ENCODE measurements around the gene B4GALT7.
A peak's percentile ranks its signal among the peaks of the same experiment; 100 is the strongest.
"Not testable (repeated sequence)": the region's sequence is repeated elsewhere in the genome, so short reads cannot be mapped to it uniquely, and the experiment has no call there.

The B4GALT7 gene

GRCh38 chr5:177599731-177600507 is at the start of gene B4GALT7:
Gene B4GALT7 (plus strand): TSS chr5:177600132. CDS start chr5:177600211, 79 bp downstream.
- H3K4me3 ChIP-seq (ENCODE audit: low read depth in 1 of 2, low read length in 2 of 2): peak within 1 kb of the TSS; percentile 77 to 86
- no peaks in the 10 kb centered on the region for H3K9me3 ChIP-seq (ENCODE audit: control insufficient read depth in 1 of 2, low read length in 2 of 2)
- H3K27ac ChIP-seq (ENCODE audit: low read depth, low read length): peak within 1 kb of the TSS; percentile 50
- H3K4me1 ChIP-seq (ENCODE audit: control insufficient read depth in 1 of 2, insufficient read depth in 2 of 2, low read length in 2 of 2): peaks cover 15 to 23% of the 10 kb centered on the region in 2 donors
- H3K9ac ChIP-seq (ENCODE audit: low read depth in 1 of 2, low read length in 2 of 2): peak within 1 kb of the TSS; percentile 71 to 89
- H3K36me3 ChIP-seq (ENCODE audit: control insufficient read depth in 1 of 2, insufficient read depth in 2 of 2, low read length in 2 of 2): peaks cover 13 to 20% of the 10 kb centered on the region in 2 donors
- no peaks in the 10 kb centered on the region for H3K27me3 ChIP-seq (ENCODE audit: control insufficient read depth in 1 of 2, insufficient read depth in 2 of 2, low read length in 2 of 2)

- Histone ChIP-seq H3K4me3 (ENCODE audit: low read depth in 1 of 2, low read length in 2 of 2) (peak overlapping the region; percentile 79 to 82), H3K27ac (ENCODE audit: low read depth, low read length) (no peak overlapping the region), H3K9me3 (ENCODE audit: control insufficient read depth in 1 of 2, low read length in 2 of 2) (no peaks in the 10 kb centered on the region), H3K36me3 (ENCODE audit: control insufficient read depth in 1 of 2, insufficient read depth in 2 of 2, low read length in 2 of 2) (peaks cover 0 to 15% of the 10 kb centered on the region in 2 donors), H3K4me1 (ENCODE audit: control insufficient read depth in 1 of 2, insufficient read depth in 2 of 2, low read length in 2 of 2) (peaks cover 30 to 31% of the 10 kb centered on the region in 2 donors), H3K27me3 (ENCODE audit: control insufficient read depth in 1 of 2, insufficient read depth in 2 of 2, low read length in 2 of 2) (no peaks in the 10 kb centered on the region), H3K9ac (ENCODE audit: low read depth in 1 of 2, low read length in 2 of 2) (peak overlapping the region; percentile 62 to 72)
These were observed 47.0 kb upstream of the B4GALT7 start for GRCh38 chr5:177552839-177553455.

- Histone ChIP-seq H3K9ac (ENCODE audit: low read depth in 1 of 2, low read length in 2 of 2) (peak overlapping the region; percentile 62 to 72), H3K4me3 (ENCODE audit: low read depth in 1 of 2, low read length in 2 of 2) (peak overlapping the region; percentile 79 to 82)
These were observed 46.1 kb upstream of the B4GALT7 start for GRCh38 chr5:177553671-177554429.

GRCh38 chr5:177554474-177555111 is 45.3 kb upstream of the B4GALT7 start, which contains the start of gene FAM193B:
Gene FAM193B (minus strand): TSS chr5:177554563. CDS start chr5:177554458, 105 bp downstream.
- Histone ChIP-seq H3K36me3 (ENCODE audit: control insufficient read depth in 1 of 2, insufficient read depth in 2 of 2, low read length in 2 of 2) (peaks cover 0 to 15% of the 10 kb centered on the region in 2 donors), H3K9ac (ENCODE audit: low read depth in 1 of 2, low read length in 2 of 2) (peak within 1 kb of the TSS; percentile 62 to 76), H3K4me1 (ENCODE audit: control insufficient read depth in 1 of 2, insufficient read depth in 2 of 2, low read length in 2 of 2) (peaks cover 27 to 30% of the 10 kb centered on the region in 2 donors), H3K9me3 (ENCODE audit: control insufficient read depth in 1 of 2, low read length in 2 of 2) (no peaks in the 10 kb centered on the region), H3K27ac (ENCODE audit: low read depth, low read length) (peak within 1 kb of the TSS; percentile 54), H3K4me3 (ENCODE audit: low read depth in 1 of 2, low read length in 2 of 2) (peak within 1 kb of the TSS; percentile 96), H3K27me3 (ENCODE audit: control insufficient read depth in 1 of 2, insufficient read depth in 2 of 2, low read length in 2 of 2) (no peaks in the 10 kb centered on the region)

More at GRCh38 chr5:177553671-177554429, 46.1 kb upstream of the B4GALT7 start:
- Histone ChIP-seq H3K4me1 (ENCODE audit: control insufficient read depth in 1 of 2, insufficient read depth in 2 of 2, low read length in 2 of 2) (peaks cover 27 to 30% of the 10 kb centered on the region in 2 donors), H3K9me3 (ENCODE audit: control insufficient read depth in 1 of 2, low read length in 2 of 2) (no peaks in the 10 kb centered on the region), H3K27me3 (ENCODE audit: control insufficient read depth in 1 of 2, insufficient read depth in 2 of 2, low read length in 2 of 2) (no peaks in the 10 kb centered on the region), H3K36me3 (ENCODE audit: control insufficient read depth in 1 of 2, insufficient read depth in 2 of 2, low read length in 2 of 2) (peaks cover 0 to 15% of the 10 kb centered on the region in 2 donors), H3K27ac (ENCODE audit: low read depth, low read length) (peak overlapping the region; percentile 54)

GRCh38 chr5:177555228-177555627 is 44.7 kb upstream of the B4GALT7 start:
- H3K9ac ChIP-seq (ENCODE audit: low read depth in 1 of 2, low read length in 2 of 2): peak overlapping the region in 1 of 2 donors; percentile 76
- no peak overlapping the region for H3K27ac ChIP-seq (ENCODE audit: low read depth, low read length)

GRCh38 chr5:177555665-177556064 is 44.3 kb upstream of the B4GALT7 start:
- H3K9ac ChIP-seq (ENCODE audit: low read depth in 1 of 2, low read length in 2 of 2): no peak overlapping the region
- H3K4me1 ChIP-seq (ENCODE audit: control insufficient read depth in 1 of 2, insufficient read depth in 2 of 2, low read length in 2 of 2): peaks cover 27 to 30% of the 10 kb centered on the region in 2 donors
- H3K36me3 ChIP-seq (ENCODE audit: control insufficient read depth in 1 of 2, insufficient read depth in 2 of 2, low read length in 2 of 2): peaks cover 0 to 15% of the 10 kb centered on the region in 2 donors

More at GRCh38 chr5:177555228-177555627, 44.7 kb upstream of the B4GALT7 start:
- H3K4me3 ChIP-seq (ENCODE audit: low read depth in 1 of 2, low read length in 2 of 2): peak overlapping the region; percentile 96
- H3K36me3 ChIP-seq (ENCODE audit: control insufficient read depth in 1 of 2, insufficient read depth in 2 of 2, low read length in 2 of 2): peaks cover 0 to 15% of the 10 kb centered on the region in 2 donors
- H3K9me3 ChIP-seq (ENCODE audit: control insufficient read depth in 1 of 2, low read length in 2 of 2): no peaks in the 10 kb centered on the region
- peaks cover 27 to 30% of the 10 kb centered on the region in 2 donors for H3K4me1 ChIP-seq (ENCODE audit: control insufficient read depth in 1 of 2, insufficient read depth in 2 of 2, low read length in 2 of 2)
- no peaks in the 10 kb centered on the region for H3K27me3 ChIP-seq (ENCODE audit: control insufficient read depth in 1 of 2, insufficient read depth in 2 of 2, low read length in 2 of 2)

GRCh38 chr5:177557041-177557647 is 42.8 kb upstream of the B4GALT7 start:
- H3K27ac ChIP-seq (ENCODE audit: low read depth, low read length): no peak overlapping the region
- H3K36me3 ChIP-seq (ENCODE audit: control insufficient read depth in 1 of 2, insufficient read depth in 2 of 2, low read length in 2 of 2): peaks cover 0 to 2% of the 10 kb centered on the region in 2 donors
- H3K9ac ChIP-seq (ENCODE audit: low read depth in 1 of 2, low read length in 2 of 2): no peak overlapping the region
- H3K27me3 ChIP-seq (ENCODE audit: control insufficient read depth in 1 of 2, insufficient read depth in 2 of 2, low read length in 2 of 2): no peaks in the 10 kb centered on the region
- H3K4me3 ChIP-seq (ENCODE audit: low read depth in 1 of 2, low read length in 2 of 2): no peak overlapping the region
- peaks cover 27 to 30% of the 10 kb centered on the region in 2 donors for H3K4me1 ChIP-seq (ENCODE audit: control insufficient read depth in 1 of 2, insufficient read depth in 2 of 2, low read length in 2 of 2)
- H3K9me3 ChIP-seq (ENCODE audit: control insufficient read depth in 1 of 2, low read length in 2 of 2): no peaks in the 10 kb centered on the region

More at GRCh38 chr5:177555665-177556064, 44.3 kb upstream of the B4GALT7 start:
- Histone ChIP-seq H3K27me3 (ENCODE audit: control insufficient read depth in 1 of 2, insufficient read depth in 2 of 2, low read length in 2 of 2) (no peaks in the 10 kb centered on the region), H3K27ac (ENCODE audit: low read depth, low read length) (no peak overlapping the region), H3K4me3 (ENCODE audit: low read depth in 1 of 2, low read length in 2 of 2) (no peak overlapping the region), H3K9me3 (ENCODE audit: control insufficient read depth in 1 of 2, low read length in 2 of 2) (no peaks in the 10 kb centered on the region)

- Histone ChIP-seq H3K27ac (ENCODE audit: low read depth, low read length) (no peak overlapping the region), H3K4me1 (ENCODE audit: control insufficient read depth in 1 of 2, insufficient read depth in 2 of 2, low read length in 2 of 2) (peaks cover 20 to 24% of the 10 kb centered on the region in 2 donors), H3K27me3 (ENCODE audit: control insufficient read depth in 1 of 2, insufficient read depth in 2 of 2, low read length in 2 of 2) (no peaks in the 10 kb centered on the region), H3K9ac (ENCODE audit: low read depth in 1 of 2, low read length in 2 of 2) (no peak overlapping the region), H3K4me3 (ENCODE audit: low read depth in 1 of 2, low read length in 2 of 2) (no peak overlapping the region), H3K9me3 (ENCODE audit: control insufficient read depth in 1 of 2, low read length in 2 of 2) (no peaks in the 10 kb centered on the region), H3K36me3 (ENCODE audit: control insufficient read depth in 1 of 2, insufficient read depth in 2 of 2, low read length in 2 of 2) (no peaks in the 10 kb centered on the region)
These were observed 42.1 kb upstream of the B4GALT7 start for GRCh38 chr5:177557796-177558195.

- not testable (repeated sequence) for H3K36me3 ChIP-seq (ENCODE audit: control insufficient read depth in 1 of 2, insufficient read depth in 2 of 2, low read length in 2 of 2); H3K9me3 ChIP-seq (ENCODE audit: control insufficient read depth in 1 of 2, low read length in 2 of 2); H3K9ac ChIP-seq (ENCODE audit: low read depth in 1 of 2, low read length in 2 of 2); H3K27me3 ChIP-seq (ENCODE audit: control insufficient read depth in 1 of 2, insufficient read depth in 2 of 2, low read length in 2 of 2); H3K4me3 ChIP-seq (ENCODE audit: low read depth in 1 of 2, low read length in 2 of 2); H3K27ac ChIP-seq (ENCODE audit: low read depth, low read length)
- peaks cover 13 to 15% of the 10 kb centered on the region in 2 donors for H3K4me1 ChIP-seq (ENCODE audit: control insufficient read depth in 1 of 2, insufficient read depth in 2 of 2, low read length in 2 of 2)
These were observed 40.4 kb upstream of the B4GALT7 start for GRCh38 chr5:177559446-177559941.

Data from duodenal mucosa (tissue), 2 donors.